8988T (cell line): ENCODE results near the gene DNAH11.

ENCODE experiments used
- DNase-seq: peaks from one replicate; pipeline ENCODE4 v3.0.0; 2011

Gene DNAH11

GRCh38 chr7:21562385-21562784 is 19.5 kb downstream of the DNAH11 start:
- DNase-seq: no peak

GRCh38 chr7:21565614-21566013 is 22.8 kb downstream of the DNAH11 start:
- no peak for DNase-seq

GRCh38 chr7:21566094-21566493 is 23.3 kb downstream of the DNAH11 start:
- DNase-seq: no peak

- no peak for DNase-seq
Measured at GRCh38 chr7:21568762-21569161, 25.9 kb downstream of the DNAH11 start.

- no peak for DNase-seq
Measured at GRCh38 chr7:21572331-21573313, 29.8 kb downstream of the DNAH11 start.

GRCh38 chr7:21579341-21580072 is 36.7 kb downstream of the DNAH11 start:
- DNase-seq: no peak

GRCh38 chr7:21580073-21580521 is 37.3 kb downstream of the DNAH11 start:
- no peak for DNase-seq

GRCh38 chr7:21585070-21585724 is 42.4 kb downstream of the DNAH11 start:
- DNase-seq: no peak

GRCh38 chr7:21587139-21587784 is 44.4 kb downstream of the DNAH11 start:
- no peak for DNase-seq

GRCh38 chr7:21596801-21597200 is 54.0 kb downstream of the DNAH11 start:
- DNase-seq: no peak

GRCh38 chr7:21603462-21603861 is 60.6 kb downstream of the DNAH11 start:
- DNase-seq: no peak

- DNase-seq: no peak
Measured at GRCh38 chr7:21603972-21604749, 61.3 kb downstream of the DNAH11 start.

- no peak for DNase-seq
Measured at GRCh38 chr7:21605008-21605585, 62.3 kb downstream of the DNAH11 start.

- DNase-seq: no peak
Measured at GRCh38 chr7:21608465-21608864, 65.6 kb downstream of the DNAH11 start.

- DNase-seq: no peak
Measured at GRCh38 chr7:21611129-21611528, 68.3 kb downstream of the DNAH11 start.

- no peak for DNase-seq
Measured at GRCh38 chr7:21616091-21616490, 73.3 kb downstream of the DNAH11 start.

- no peak for DNase-seq
Measured at GRCh38 chr7:21616796-21617436, 74.1 kb downstream of the DNAH11 start.

- DNase-seq: no peak
Measured at GRCh38 chr7:21617513-21617912, 74.7 kb downstream of the DNAH11 start.

- no peak for DNase-seq
Measured at GRCh38 chr7:21617916-21618390, 75.1 kb downstream of the DNAH11 start.

GRCh38 chr7:21618706-21619105 is 75.9 kb downstream of the DNAH11 start:
- no peak for DNase-seq

GRCh38 chr7:21620054-21620453 is 77.2 kb downstream of the DNAH11 start:
- DNase-seq: no peak
